Esophagus squamous epithelium (tissue), 4 donors: Measurements from ENCODE around the gene OVOL1.

ENCODE experiments used
- CTCF ChIP-seq, 6 experiments: fragments of 450-650 bp in 4 of 6; fragments of 200-600 bp in 2 of 6; sonication (generic) in 2 of 6; IDR thresholded peaks; one replicate each; pipeline ENCODE4 v1.5.1; 2016 to 2019; ENCODE audit warnings: antibody characterized with exemption in 6 of 6, mild to moderate bottlenecking in 4 of 6, moderate library complexity in 4 of 6
- POLR2A ChIP-seq, 4 donors: fragments of 450-650 bp; IDR thresholded peaks; one replicate each; pipeline ENCODE4 v1.6.1; 2017; ENCODE audit warnings: antibody characterized with exemption in 4 of 4, mild to moderate bottlenecking in 4 of 4, moderate library complexity in 3 of 4

- TF ChIP-seq CTCF (IDR thresholded peaks at IDR 0.05), result no peak
- TF ChIP-seq POLR2A (IDR thresholded peaks at IDR 0.05), result no peak
These were observed 3.4 kb downstream of the OVOL1 start for GRCh38 chr11:65790104-65790901.
